Jurkat, Clone E6-1 (cell line): ENCODE results near the gene CHST12.
"Not testable (repeated sequence)": the region's sequence is repeated elsewhere in the genome, so short reads cannot be mapped to it uniquely, and the experiment has no call there.

ENCODE experiments used
- DNase-seq: peaks from one replicate; pipeline ENCODE4 v3.0.0-alpha.2; 2011; ENCODE audit warnings: low read depth, low spot score
- H3K4me3 ChIP-seq: 2 replicates; pipeline ENCODE4 v1.5.1; 2011; ENCODE audit warnings: mild to moderate bottlenecking, low read length, control low read depth, moderate library complexity

CHST12 gene

GRCh38 chr7:2398506-2398905 lies 4.9 kb upstream of the CHST12 start:
- H3K4me3 ChIP-seq, result no peak overlapping the region
- no peak for DNase-seq

GRCh38 chr7:2399848-2400587 lies 3.4 kb upstream of the CHST12 start:
- H3K4me3 ChIP-seq, result peak overlapping the region; percentile 27
- peak; percentile 88 for DNase-seq

GRCh38 chr7:2402687-2403013 lies 761 bp upstream of the CHST12 start:
- peak overlapping the region; percentile 77 for H3K4me3 ChIP-seq
- no peak for DNase-seq

GRCh38 chr7:2403718-2404648 lies 572 bp downstream of the CHST12 start:
- no peak for DNase-seq
- H3K4me3 ChIP-seq, result peak overlapping the region; percentile 84

GRCh38 chr7:2404714-2405119 lies 1.3 kb downstream of the CHST12 start:
- DNase-seq, result no peak
- peak overlapping the region; percentile 84 for H3K4me3 ChIP-seq

- H3K4me3 ChIP-seq, result peak overlapping the region; percentile 84
These were observed 1.8 kb downstream of the CHST12 start for GRCh38 chr7:2405201-2405600.

GRCh38 chr7:2405601-2406345 lies 2.4 kb downstream of the CHST12 start:
- DNase-seq, result peak; percentile 84
- peak overlapping the region; percentile 84 for H3K4me3 ChIP-seq

More at GRCh38 chr7:2405201-2405600, 1.8 kb downstream of the CHST12 start:
- no peak for DNase-seq

- DNase-seq, result no peak
These were observed 6.5 kb downstream of the CHST12 start for GRCh38 chr7:2409745-2410414.

GRCh38 chr7:2411049-2411448 lies 7.6 kb downstream of the CHST12 start:
- H3K4me3 ChIP-seq, result no peak overlapping the region
- no peak for DNase-seq

More at GRCh38 chr7:2409745-2410414, 6.5 kb downstream of the CHST12 start:
- peak overlapping the region; percentile 27 for H3K4me3 ChIP-seq

GRCh38 chr7:2411815-2412586 lies 8.6 kb downstream of the CHST12 start:
- no peak for DNase-seq
- no peak overlapping the region for H3K4me3 ChIP-seq

- H3K4me3 ChIP-seq, result no peak overlapping the region
- DNase-seq, result no peak
These were observed 9.3 kb downstream of the CHST12 start for GRCh38 chr7:2412587-2413201.

- no peak overlapping the region for H3K4me3 ChIP-seq
- no peak for DNase-seq
These were observed 12.7 kb downstream of the CHST12 start for GRCh38 chr7:2416063-2416462.

GRCh38 chr7:2416650-2417049 lies 13.2 kb downstream of the CHST12 start:
- no peak for DNase-seq
- no peak overlapping the region for H3K4me3 ChIP-seq

GRCh38 chr7:2417178-2417577 lies 13.8 kb downstream of the CHST12 start:
- H3K4me3 ChIP-seq, DNase-seq: not testable (repeated sequence)

- no peak for DNase-seq
- no peak overlapping the region for H3K4me3 ChIP-seq
These were observed 14.6 kb downstream of the CHST12 start for GRCh38 chr7:2417981-2418481.

- H3K4me3 ChIP-seq, result no peak overlapping the region
- no peak for DNase-seq
These were observed 17.0 kb downstream of the CHST12 start for GRCh38 chr7:2420216-2420933.

- DNase-seq, result no peak
These were observed 18.5 kb downstream of the CHST12 start for GRCh38 chr7:2421943-2422310.

More at GRCh38 chr7:2421943-2422310, 18.5 kb downstream of the CHST12 start:
- H3K4me3 ChIP-seq, result no peak overlapping the region
